OCI-LY3 (cell line): ENCODE measurements around the gene SALL2.

Experiments used
- EZH2phosphoT487 ChIP-seq: fragments of 200-600 bp; shearing (Covaris generic); IDR thresholded peaks from 2 replicates; pipeline ENCODE4 v1.6.1; 2018; ENCODE audit warnings: antibody characterized with exemption, mixed run types, low read depth
- TF ChIP-seq, protein P1 (sequence below): fragments of 200-600, 300-600 bp; sonication (generic); IDR thresholded peaks from 2 replicates; pipeline ENCODE4 v1.5.1; 2014; ENCODE audit warnings: antibody characterized with exemption, low read length, low read depth

DNA sequence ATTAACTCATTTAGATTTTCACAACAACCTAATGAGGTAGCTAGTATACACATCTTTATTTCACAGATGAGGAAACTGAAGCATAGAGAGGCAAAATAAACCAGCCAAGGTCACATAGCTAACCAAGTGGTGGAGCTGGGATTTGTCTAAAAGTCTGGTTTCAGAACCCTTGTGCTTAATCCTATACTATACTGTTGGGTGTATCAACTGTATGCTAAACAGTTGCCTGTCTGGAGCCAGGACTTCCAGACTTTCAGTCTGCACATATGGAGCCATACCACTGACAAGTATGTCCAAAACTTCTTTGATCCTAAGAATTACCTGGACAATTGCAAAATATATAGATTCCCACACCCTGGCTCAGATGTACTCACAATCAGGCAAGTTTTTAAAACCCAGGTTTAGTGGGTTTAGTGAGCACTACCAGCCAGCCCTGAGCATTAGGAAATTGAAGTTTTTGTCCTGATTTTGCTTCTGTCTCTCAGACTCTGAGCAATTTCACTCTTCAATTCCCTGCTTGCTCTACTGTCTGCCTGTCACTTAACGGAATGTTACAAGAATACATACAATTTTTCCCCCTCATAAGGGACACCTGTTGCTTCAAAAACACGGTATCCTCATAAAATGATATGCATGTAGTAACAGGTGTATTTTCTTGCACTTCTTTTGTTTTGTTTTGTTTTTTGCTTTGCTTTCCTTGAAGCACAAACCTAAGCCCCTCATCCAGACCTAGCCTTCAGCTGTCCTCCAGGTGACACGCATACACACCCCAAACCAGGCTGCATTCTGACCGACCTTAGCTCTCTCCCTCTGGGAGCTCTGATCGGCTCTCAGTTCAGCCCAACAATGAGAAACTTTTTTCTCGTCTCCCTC, 9.6 kb upstream of the SALL2 start:
- TF ChIP-seq, protein P1, sequence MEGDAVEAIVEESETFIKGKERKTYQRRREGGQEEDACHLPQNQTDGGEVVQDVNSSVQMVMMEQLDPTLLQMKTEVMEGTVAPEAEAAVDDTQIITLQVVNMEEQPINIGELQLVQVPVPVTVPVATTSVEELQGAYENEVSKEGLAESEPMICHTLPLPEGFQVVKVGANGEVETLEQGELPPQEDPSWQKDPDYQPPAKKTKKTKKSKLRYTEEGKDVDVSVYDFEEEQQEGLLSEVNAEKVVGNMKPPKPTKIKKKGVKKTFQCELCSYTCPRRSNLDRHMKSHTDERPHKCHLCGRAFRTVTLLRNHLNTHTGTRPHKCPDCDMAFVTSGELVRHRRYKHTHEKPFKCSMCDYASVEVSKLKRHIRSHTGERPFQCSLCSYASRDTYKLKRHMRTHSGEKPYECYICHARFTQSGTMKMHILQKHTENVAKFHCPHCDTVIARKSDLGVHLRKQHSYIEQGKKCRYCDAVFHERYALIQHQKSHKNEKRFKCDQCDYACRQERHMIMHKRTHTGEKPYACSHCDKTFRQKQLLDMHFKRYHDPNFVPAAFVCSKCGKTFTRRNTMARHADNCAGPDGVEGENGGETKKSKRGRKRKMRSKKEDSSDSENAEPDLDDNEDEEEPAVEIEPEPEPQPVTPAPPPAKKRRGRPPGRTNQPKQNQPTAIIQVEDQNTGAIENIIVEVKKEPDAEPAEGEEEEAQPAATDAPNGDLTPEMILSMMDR = no peak
- no peak for TF ChIP-seq EZH2phosphoT487
